MCF 10A (cell line): ENCODE results near the gene TCTN2. TPM values are rescaled to one million over a fixed set of nuclear protein-coding genes. Genes with fewer than 3 reads are reported as not detected.

Experiments
- BruUV-seq: library from RNA; stranded (reverse); fragments of 400-500 nt; replicated peaks from 2 replicates; lab custom pipeline; 2021; lab: Mats Ljungman, UMichigan
- CTCF ChIA-PET: fragments of 300-600 bp; sonication (Branson Sonifier 250); formaldehyde crosslinking; extraction: SDS; loops from one replicate; lab custom pipeline; 2021; ENCODE audit warnings: antibody characterized with exemption, inconsistent platforms; lab: Yijun Ruan, JAX
- POLR2A ChIA-PET: fragments of 300-600, 350-650 bp; sonication (Branson Sonifier 250); formaldehyde crosslinking; extraction: SDS; loops from one replicate; lab custom pipeline; 2020; ENCODE audit warnings: antibody characterized with exemption, inconsistent platforms; lab: Yijun Ruan, JAX
- DNase-seq: peaks from one replicate; pipeline ENCODE4 v3.0.0-alpha.2; 2018; ENCODE audit not compliant: unreplicated experiment
- H3K27ac Mint-ChIP-seq: one replicate; pipeline ENCODE4 v1.8.0; 2022; ENCODE audit warnings: mild to moderate bottlenecking, low read depth, mixed read lengths; ENCODE audit not compliant: unreplicated experiment
- H3K27me3 Mint-ChIP-seq: one replicate; pipeline ENCODE4 v1.8.0; 2022; ENCODE audit warnings: mixed read lengths; ENCODE audit not compliant: insufficient read depth, unreplicated experiment
- H3K36me3 Mint-ChIP-seq: one replicate; pipeline ENCODE4 v1.8.0; 2022; ENCODE audit warnings: mild to moderate bottlenecking, moderate library complexity, mixed read lengths; ENCODE audit not compliant: insufficient read depth, unreplicated experiment
- H3K4me1 Mint-ChIP-seq: one replicate; pipeline ENCODE4 v1.8.0; 2022; ENCODE audit warnings: mixed read lengths; ENCODE audit not compliant: insufficient read depth, unreplicated experiment
- H3K4me3 Mint-ChIP-seq: one replicate; pipeline ENCODE4 v1.8.0; 2022; ENCODE audit warnings: mild to moderate bottlenecking, moderate library complexity, mixed read lengths; ENCODE audit not compliant: unreplicated experiment
- H3K9me3 Mint-ChIP-seq: one replicate; pipeline ENCODE4 v1.8.0; 2022; ENCODE audit warnings: mixed read lengths; ENCODE audit not compliant: unreplicated experiment
- CTCF ChIP-seq: fragments of 200-600 bp; IDR thresholded peaks from one replicate; pipeline ENCODE4 v1.8.0; 2022; ENCODE audit warnings: antibody characterized with exemption, mild to moderate bottlenecking; ENCODE audit not compliant: unreplicated experiment
- intact Hi-C: fragments of 100-400 bp; cut with micrococcal nuclease; formaldehyde crosslinking; loops from 2 replicates; pipeline ENCODE4 v1.14.1; 2022
- total RNA-seq: library from RNA; stranded (reverse); gene quantifications from 2 replicates; pipeline ENCODE4 v1.2.3, GENCODE V29; 2022

Gene TCTN2
- total RNA-seq, 1 experiment from 2014 or later: 5.0 TPM

GRCh38 chr12:123712780-123713319 is 41.9 kb downstream of the TCTN2 start:
- H3K4me3 Mint-ChIP-seq: peak overlapping the region; percentile 91
- DNase-seq: peak; percentile 14
- H3K27me3 Mint-ChIP-seq: no peaks in the 10 kb centered on the region
- peak overlapping the region; percentile 93 for H3K27ac Mint-ChIP-seq
- CTCF ChIA-PET: interaction anchor here (0.6 to 1.6 kb wide), 4 partner anchors 13 to 833 kb away, joined by 3 to 5 read pairs (median 4); no protein-coding TSS in a partner anchor
- peaks cover 16% of the 10 kb centered on the region for H3K4me1 Mint-ChIP-seq
- no TSS peak for BruUV-seq
- intact Hi-C loops: loop anchor here (2.0 kb wide), 1 partner anchor 52 kb away; no protein-coding TSS in a partner anchor
- no peaks in the 10 kb centered on the region for H3K9me3 Mint-ChIP-seq
- H3K36me3 Mint-ChIP-seq: peaks cover 11% of the 10 kb centered on the region
- no peak for TF ChIP-seq CTCF
- POLR2A ChIA-PET: interaction anchor here (0.6 to 2.8 kb wide), 14 partner anchors 12 to 1087 kb away, joined by 3 to 27 read pairs (median 5); partner anchors contain the start of genes DDX55, EIF2B1, GTF2H3 and TCTN2

GRCh38 chr12:123713398-123713797 is 42.5 kb downstream of the TCTN2 start:
- DNase-seq: peak; percentile 14
- no peak for TF ChIP-seq CTCF
- ChIA-PET POLR2A (interaction anchor here (0.6 to 2.8 kb wide), 12 partner anchors 12 to 277 kb away, joined by 3 to 27 read pairs (median 6); partner anchors contain the start of genes DDX55, EIF2B1, GTF2H3 and TCTN2), CTCF (interaction anchor here (0.6 to 1.6 kb wide), 3 partner anchors 13 to 272 kb away, joined by 3 to 5 read pairs (median 3); no protein-coding TSS in a partner anchor)
- Mint-ChIP-seq H3K4me1 (peaks cover 16% of the 10 kb centered on the region), H3K36me3 (peaks cover 11% of the 10 kb centered on the region), H3K27ac (peak overlapping the region; percentile 93), H3K9me3 (no peaks in the 10 kb centered on the region), H3K27me3 (no peaks in the 10 kb centered on the region), H3K4me3 (peak overlapping the region; percentile 91)
- BruUV-seq: TSS peak; percentile 51
- intact Hi-C loops: loop anchor here (2.0 kb wide), 1 partner anchor 53 kb away; no protein-coding TSS in a partner anchor

GRCh38 chr12:123713823-123714585 is 43.1 kb downstream of the TCTN2 start:
- no peak for DNase-seq
- intact Hi-C loops: loop anchor here (2.0 kb wide), 1 partner anchor 53 kb away; no protein-coding TSS in a partner anchor
- no peak overlapping the region for H3K27ac Mint-ChIP-seq
- peaks cover 16% of the 10 kb centered on the region for H3K4me1 Mint-ChIP-seq
- ChIA-PET POLR2A (interaction anchor here (1.0 to 2.8 kb wide), 10 partner anchors 11 to 112 kb away, joined by 3 to 27 read pairs (median 6); partner anchors contain the start of genes DDX55, EIF2B1, GTF2H3 and TCTN2), CTCF (interaction anchor here (0.6 kb wide), 1 partner anchor 151 kb away, joined by 3 read pairs; no protein-coding TSS in a partner anchor)
- peak overlapping the region; percentile 91 for H3K4me3 Mint-ChIP-seq
- BruUV-seq: no TSS peak
- no peaks in the 10 kb centered on the region for H3K27me3 Mint-ChIP-seq
- no peak for TF ChIP-seq CTCF
- H3K9me3 Mint-ChIP-seq: no peaks in the 10 kb centered on the region
- H3K36me3 Mint-ChIP-seq: peaks cover 11% of the 10 kb centered on the region

- CTCF ChIA-PET: no interaction called here
- H3K9me3 Mint-ChIP-seq: no peaks in the 10 kb centered on the region
Observed at GRCh38 chr12:123715195-123715594, 44.3 kb downstream of the TCTN2 start.

More at GRCh38 chr12:123715195-123715594, 44.3 kb downstream of the TCTN2 start:
- POLR2A ChIA-PET: interaction anchor here (0.7 kb wide), 1 partner anchor 114 kb away, joined by 3 read pairs; no protein-coding TSS in a partner anchor
- Mint-ChIP-seq H3K4me3 (no peak overlapping the region), H3K27ac (no peak overlapping the region), H3K27me3 (no peaks in the 10 kb centered on the region), H3K36me3 (peaks cover 11% of the 10 kb centered on the region), H3K4me1 (peaks cover 16% of the 10 kb centered on the region)
- intact Hi-C loops: no loop called here
- TF ChIP-seq CTCF: no peak
- no TSS peak for BruUV-seq
- DNase-seq: no peak
